IMR-90 (cell line): ENCODE measurements around the gene HSPE1. TPM values are rescaled to one million over a fixed set of nuclear protein-coding genes. Genes with fewer than 3 reads are reported as not detected.
"Not testable (repeated sequence)": the region's sequence is repeated elsewhere in the genome, so short reads cannot be mapped to it uniquely, and the experiment has no call there.

Experiments used
- ATAC-seq: fragments of 200-7000 bp; cut with Tn5 transposase; 2 replicates; pipeline ENCODE4 v1.9.1; 2020; ENCODE audit warnings: low read depth, mild to moderate bottlenecking, moderate library complexity
- BruUV-seq: library from RNA; stranded (reverse); fragments of 400-500 nt; replicated peaks from 2 replicates; lab custom pipeline; 2021; lab: Mats Ljungman, UMichigan
- CTCF ChIA-PET: fragments of 300-600 bp; formaldehyde crosslinking; extraction: SDS; loops from one replicate; lab custom pipeline; 2021; ENCODE audit warnings: antibody characterized with exemption; lab: Yijun Ruan, JAX
- POLR2A ChIA-PET: fragments of 300-600 bp; sonication (Branson Sonifier 250); formaldehyde crosslinking; loops from one replicate; lab custom pipeline; 2022; ENCODE audit warnings: antibody characterized with exemption; ENCODE audit not compliant: unreplicated experiment; lab: Charles Lee
- DNase-seq: peaks from one replicate; pipeline ENCODE4 v3.0.0; 2013
- H2AFZ ChIP-seq: replicated peaks from 2 replicates; pipeline ENCODE3; 2013; ENCODE audit warnings: low read length, mild to moderate bottlenecking; ENCODE audit not compliant: poor library complexity
- H2AK5ac ChIP-seq: 2 replicates; pipeline ENCODE4 v1.6.1; 2013; ENCODE audit warnings: low read depth, low read length, inconsistent platforms
- H2AK9ac ChIP-seq: replicated peaks from 2 replicates; pipeline ENCODE3; 2013; ENCODE audit warnings: mild to moderate bottlenecking, low read depth, low read length, moderate library complexity; ENCODE audit not compliant: poor library complexity
- H2BK120ac ChIP-seq: 2 replicates; pipeline ENCODE4 v1.6.1; 2013; ENCODE audit warnings: low read depth, low read length, inconsistent platforms
- H2BK15ac ChIP-seq: 3 replicates; pipeline ENCODE4 v1.6.1; 2013; ENCODE audit warnings: low read depth, low read length, inconsistent platforms
- H2BK20ac ChIP-seq: 2 replicates; pipeline ENCODE4 v1.6.1; 2013; ENCODE audit warnings: low read depth, mild to moderate bottlenecking, inconsistent platforms, low read length, moderate library complexity
- H2BK5ac ChIP-seq: 2 replicates; pipeline ENCODE4 v1.6.1; 2013; ENCODE audit warnings: mild to moderate bottlenecking, low read depth, low read length, inconsistent platforms; ENCODE audit not compliant: poor library complexity, severe bottlenecking
- H3K14ac ChIP-seq: replicated peaks from 2 replicates; pipeline ENCODE4 v1.6.1; 2013; ENCODE audit warnings: low read depth, low read length, inconsistent platforms
- H3K18ac ChIP-seq: 2 replicates; pipeline ENCODE4 v1.6.1; 2013; ENCODE audit warnings: low read depth, low read length, control low read depth
- H3K23ac ChIP-seq: 2 replicates; pipeline ENCODE4 v1.6.1; 2013; ENCODE audit warnings: low read depth, low read length, inconsistent platforms
- H3K27ac ChIP-seq: 2 replicates; pipeline ENCODE4 v1.5.1; 2013; ENCODE audit warnings: mild to moderate bottlenecking, control low read depth, low read length; ENCODE audit not compliant: insufficient read depth
- H3K27me3 ChIP-seq: 2 replicates; pipeline ENCODE4 v1.6.1; 2013; ENCODE audit warnings: low read length; ENCODE audit not compliant: control insufficient read depth, insufficient read depth
- H3K36me3 ChIP-seq: 2 replicates; pipeline ENCODE4 v1.6.1; 2013; ENCODE audit warnings: low read length, mixed read lengths; ENCODE audit not compliant: control insufficient read depth, insufficient read depth
- H3K4ac ChIP-seq: 2 replicates; pipeline ENCODE4 v1.6.1; 2013; ENCODE audit warnings: low read depth, low read length, inconsistent platforms
- H3K4me1 ChIP-seq: 2 replicates; pipeline ENCODE4 v1.6.1; 2013; ENCODE audit warnings: low read length, mixed read lengths; ENCODE audit not compliant: control insufficient read depth, insufficient read depth
- H3K4me2 ChIP-seq: 2 replicates; pipeline ENCODE4 v1.6.1; 2013; ENCODE audit warnings: low read depth, mild to moderate bottlenecking, control low read depth, low read length, moderate library complexity
- H3K4me3 ChIP-seq: 2 replicates; pipeline ENCODE4 v1.5.1; 2013; ENCODE audit warnings: low read depth, mild to moderate bottlenecking, control low read depth, low read length, moderate library complexity; ENCODE audit not compliant: insufficient read depth
- H3K56ac ChIP-seq: 2 replicates; pipeline ENCODE4 v1.6.1; 2013; ENCODE audit warnings: low read length, inconsistent platforms; ENCODE audit not compliant: insufficient read depth; ENCODE audit errors: extremely low read depth
- H3K79me1 ChIP-seq, 2 experiments: 2 replicates each; pipeline ENCODE4 v1.6.1; 2013; ENCODE audit warnings: low read length in 2 of 2, inconsistent platforms in 1 of 2, low read depth in 1 of 2
- H3K9ac ChIP-seq: 2 replicates; pipeline ENCODE4 v1.6.1; 2013; ENCODE audit warnings: low read depth, low read length, control low read depth
- H3K9me1 ChIP-seq: 2 replicates; pipeline ENCODE4 v1.6.1; 2013; ENCODE audit warnings: low read length, inconsistent platforms; ENCODE audit not compliant: insufficient read depth
- H3K9me3 ChIP-seq: 2 replicates; pipeline ENCODE4 v1.6.1; 2013; ENCODE audit warnings: low read length; ENCODE audit not compliant: control insufficient read depth, insufficient read depth
- H4K20me1 ChIP-seq: 2 replicates; pipeline ENCODE4 v1.6.1; 2013; ENCODE audit warnings: low read length, inconsistent platforms; ENCODE audit not compliant: insufficient read depth
- H4K5ac ChIP-seq: 2 replicates; pipeline ENCODE4 v1.6.1; 2013; ENCODE audit warnings: mild to moderate bottlenecking, low read depth, low read length, control low read depth
- H4K8ac ChIP-seq, 2 experiments: 2 replicates each; pipeline ENCODE4 v1.6.1; 2013; ENCODE audit warnings: low read depth in 2 of 2, low read length in 2 of 2, control low read depth in 1 of 2, inconsistent platforms in 1 of 2
- H4K91ac ChIP-seq: 2 replicates; pipeline ENCODE4 v1.6.1; 2013; ENCODE audit warnings: low read depth, low read length, inconsistent platforms; ENCODE audit not compliant: insufficient read depth
- MAFK ChIP-seq: IDR thresholded peaks from 2 replicates; pipeline ENCODE4 v1.6.1; 2012; ENCODE audit warnings: low read depth, low read length, improper control_type of control experiment
- MXI1 ChIP-seq: IDR thresholded peaks from 2 replicates; pipeline ENCODE4 v1.6.1; 2012; ENCODE audit warnings: low read depth, mild to moderate bottlenecking, low read length, moderate library complexity, borderline replicate concordance
- NFE2L2 ChIP-seq: fragments of 150-350 bp; IDR thresholded peaks from 2 replicates; pipeline ENCODE4 v1.6.1; 2016; ENCODE audit warnings: low read depth, mild to moderate bottlenecking, low read length
- RCOR1 ChIP-seq: IDR thresholded peaks from 2 replicates; pipeline ENCODE4 v1.6.1; 2012; ENCODE audit warnings: mild to moderate bottlenecking, low read length, improper control_type of control experiment; ENCODE audit not compliant: insufficient replicate concordance
- WGBS, 2 experiments: methylation state at CpG; one replicate each; pipeline versions ENCODE4 v1.1.5 to v1.1.7; 2013; ENCODE audit warnings: missing lambda C conversion rate in 2 of 2; ENCODE audit not compliant: insufficient read length in 1 of 2; ENCODE audit errors: extremely low coverage in 2 of 2; 5-methylcytosine and 5-hydroxymethylcytosine counted together
- dilution Hi-C: fragments of 300-500 bp; cut with HindIII; formaldehyde crosslinking; loops from one replicate; pipeline ENCODE4 v1.14.3; 2018; ENCODE audit warnings: low sequenced_read_pairs; ENCODE audit not compliant: unreplicated experiment
- in situ Hi-C: fragments of 300-500 bp; cut with MboI; formaldehyde crosslinking; loops from 3 replicates; pipeline ENCODE4 v1.14.3; 2019; ENCODE audit warnings: low sequenced_read_pairs, inconsistent platforms, mixed read lengths
- intact Hi-C: fragments of 100-400 bp; cut with micrococcal nuclease; formaldehyde crosslinking; loops from 2 replicates; pipeline ENCODE4 v1.10.0; 2022
- polyA plus RNA-seq, 3 experiments: library from polyadenylated mRNA; depleted of rRNA; stranded (reverse); fragments of >200 nt; gene quantifications; 2 replicates each; pipeline ENCODE4 v1.2.3, GENCODE V29; 2012; ENCODE audit warnings: low replicate concordance in 1 of 3
- total RNA-seq: library from RNA; depleted of rRNA; stranded (reverse); fragments of >200 nt; gene quantifications from 2 replicates; pipeline ENCODE4 v1.2.3, GENCODE V29; 2012

HSPE1 gene
- total and polyA plus RNA-seq, 2 of the 4 experiments (the other 2 are of a cell fraction) = 13.3 to 93.6 TPM

- Histone ChIP-seq H3K79me1 (peaks cover 3 to 25% of the 10 kb centered on the region in 2 experiments; a peak in 3 of 4 replicates), H2AK5ac (no peak overlapping the region), H3K4me2 (no peak overlapping the region), H3K36me3 (peaks cover 20% of the 10 kb centered on the region), H2AFZ (no peak overlapping the region), H4K91ac (no peak overlapping the region), H2BK20ac (no peak overlapping the region), H3K27me3 (no peaks in the 10 kb centered on the region), H3K23ac (no peak overlapping the region), H2BK120ac (no peak overlapping the region), H4K20me1 (peaks cover 4% of the 10 kb centered on the region; the same call in 1 of the 2 replicates), H2BK5ac (no peak overlapping the region), H4K5ac (no peak overlapping the region), H4K8ac (no peak overlapping the region), H2AK9ac (no peak overlapping the region), H3K9me3 (no peaks in the 10 kb centered on the region), H2BK15ac (no peak overlapping the region), H3K4ac (no peak overlapping the region), H3K14ac (no peak overlapping the region), H3K56ac (no peak overlapping the region), H3K18ac (no peak overlapping the region), H3K4me3 (no peak overlapping the region), H3K4me1 (no peaks in the 10 kb centered on the region), H3K9ac (no peak overlapping the region), H3K27ac (no peak overlapping the region), H3K9me1 (no peaks in the 10 kb centered on the region)
- no TSS peak for BruUV-seq
- dilution Hi-C loops = no loop called here
- no peak for ATAC-seq
- in situ Hi-C loops = no loop called here
- POLR2A ChIA-PET = no interaction called here
- TF ChIP-seq MXI1 = no peak
- TF ChIP-seq RCOR1 = no peak
- TF ChIP-seq MAFK = no peak
- no peak for TF ChIP-seq NFE2L2
- intact Hi-C loops = no loop called here
- whole genome bisulfite sequencing, 2 experiments = 100% methylated on average over 1 to 2 of the region's 5 CpGs
- CTCF ChIA-PET = no interaction called here
- DNase-seq = no peak
These were observed 48.4 kb downstream of the HSPE1 start for GRCh38 chr2:197548582-197548981.

GRCh38 chr2:197551260-197551659, 51.1 kb downstream of the HSPE1 start:
- H3K4me2 ChIP-seq, H2BK20ac ChIP-seq, intact Hi-C loops, H3K9me1 ChIP-seq, H3K14ac ChIP-seq, H3K9ac ChIP-seq, H4K5ac ChIP-seq, H4K91ac ChIP-seq, H2AFZ ChIP-seq, H3K27me3 ChIP-seq, H3K4ac ChIP-seq, H3K4me1 ChIP-seq, H4K20me1 ChIP-seq, H3K27ac ChIP-seq, DNase-seq, H3K18ac ChIP-seq, H3K4me3 ChIP-seq, H2BK120ac ChIP-seq, ATAC-seq, H2AK9ac ChIP-seq, CTCF ChIA-PET, dilution Hi-C loops, BruUV-seq, H2AK5ac ChIP-seq, H3K56ac ChIP-seq, H2BK15ac ChIP-seq, H4K8ac ChIP-seq, in situ Hi-C loops, H2BK5ac ChIP-seq, H3K23ac ChIP-seq, H3K9me3 ChIP-seq, POLR2A ChIA-PET: not testable (repeated sequence)
- WGBS, 2 experiments = no CpG with 5 or more reads among the region's 2 CpGs
- H3K79me1 ChIP-seq = peaks cover 6 to 18% of the 10 kb centered on the region in 2 experiments; a peak in 3 of 4 replicates
- peaks cover 23% of the 10 kb centered on the region for H3K36me3 ChIP-seq
